NCI-H1092 (cell line): Measurements from ENCODE around the gene CERS1.

ENCODE experiments used
- DNase-seq: peaks from one replicate; lab custom pipeline; 2025; lab: John Stamatoyannopoulos, UW

The CERS1 gene

DNA sequence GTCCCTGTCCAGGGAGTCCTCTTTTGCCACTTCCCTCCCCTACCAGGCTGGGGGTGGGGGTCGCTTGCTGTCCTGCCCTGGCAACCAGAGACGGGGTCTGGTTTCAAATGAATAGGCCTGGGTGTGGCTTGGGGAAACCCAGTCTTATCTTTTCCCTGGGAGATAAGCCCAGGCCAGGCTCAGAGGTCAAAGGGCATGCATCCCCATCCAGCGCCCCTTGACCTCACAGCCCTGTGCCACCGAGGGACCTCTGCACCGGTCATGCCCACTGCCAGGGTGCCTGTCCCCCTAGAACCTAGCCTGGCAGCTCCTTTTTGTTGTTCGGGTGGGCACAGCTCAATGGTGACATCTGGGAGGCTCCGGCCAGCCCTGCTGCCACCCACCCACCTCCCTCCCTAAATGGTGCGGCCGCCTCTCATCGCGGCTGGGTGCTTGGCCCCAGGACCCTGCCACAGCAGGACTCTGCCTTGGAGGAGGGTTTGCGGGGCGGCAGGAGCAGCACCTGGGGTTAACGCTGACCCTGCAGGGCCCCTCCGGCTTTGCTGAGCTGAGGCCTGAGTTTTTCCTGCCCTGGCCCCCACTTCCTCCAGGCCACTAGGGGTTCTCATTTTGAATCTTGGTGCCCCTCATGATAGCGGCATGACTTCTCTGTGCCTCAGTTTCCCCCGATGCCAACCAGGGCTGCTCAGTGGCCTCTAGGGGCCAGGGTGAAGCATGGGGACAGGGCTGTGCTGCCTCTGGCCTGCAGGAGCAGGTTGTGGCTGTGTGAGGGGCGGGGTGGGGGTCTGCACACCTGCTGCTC, 2.9 kb upstream of the CERS1 start:
- no peak for DNase-seq

GRCh38 chr19:18898081-18898606, 2.2 kb upstream of the CERS1 start:
- DNase-seq, result no peak

DNA sequence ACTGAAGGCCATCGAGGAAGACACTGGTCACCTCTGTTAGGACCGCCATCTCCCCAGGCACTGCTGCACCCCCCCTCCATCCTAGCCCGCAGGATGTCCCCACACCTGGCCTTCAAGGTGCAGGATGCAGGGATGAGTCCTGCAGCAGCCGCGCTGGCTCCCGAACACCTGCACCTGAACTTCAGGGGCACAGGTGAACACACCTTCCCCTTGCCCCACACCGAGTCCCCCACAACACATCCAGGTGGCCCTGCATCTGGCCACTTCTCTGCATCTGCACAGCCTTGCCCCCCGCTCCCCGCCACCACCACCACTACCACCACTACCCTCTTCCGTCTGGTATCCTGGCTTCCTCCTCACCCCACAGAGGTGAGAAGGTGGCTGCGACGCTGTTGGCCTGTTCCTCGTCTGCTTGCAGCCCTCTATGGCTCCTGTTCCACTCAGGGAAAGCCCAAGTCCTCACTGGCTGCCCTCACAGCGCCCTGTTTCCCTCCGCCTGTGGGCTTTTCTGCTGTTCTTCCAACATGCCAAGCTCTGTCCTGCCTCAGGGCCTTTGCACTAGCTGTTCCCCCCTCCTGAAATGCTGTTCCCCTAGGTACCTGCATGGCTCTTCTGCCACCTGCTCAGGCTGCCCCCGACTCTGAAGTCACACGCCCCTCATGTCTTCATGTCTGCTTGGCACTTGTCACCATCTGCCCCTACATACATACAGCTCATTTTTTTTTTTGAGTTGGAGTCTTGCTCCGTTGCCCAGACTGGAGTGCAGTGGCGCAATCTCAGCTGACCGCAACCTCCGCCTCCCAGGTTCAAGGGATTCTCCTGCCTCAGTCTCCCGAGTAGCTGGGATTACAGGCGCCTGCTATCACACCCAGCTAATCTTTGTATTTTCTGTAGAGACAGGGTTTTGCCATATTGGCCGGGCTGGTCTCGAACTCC, 1.4 kb upstream of the CERS1 start:
- no peak for DNase-seq

- no peak for DNase-seq
Measured at GRCh38 chr19:18896421-18896841, 473 bp upstream of the CERS1 start.

GRCh38 chr19:18895038-18895823, 727 bp downstream of the CERS1 start:
- no peak for DNase-seq

DNA sequence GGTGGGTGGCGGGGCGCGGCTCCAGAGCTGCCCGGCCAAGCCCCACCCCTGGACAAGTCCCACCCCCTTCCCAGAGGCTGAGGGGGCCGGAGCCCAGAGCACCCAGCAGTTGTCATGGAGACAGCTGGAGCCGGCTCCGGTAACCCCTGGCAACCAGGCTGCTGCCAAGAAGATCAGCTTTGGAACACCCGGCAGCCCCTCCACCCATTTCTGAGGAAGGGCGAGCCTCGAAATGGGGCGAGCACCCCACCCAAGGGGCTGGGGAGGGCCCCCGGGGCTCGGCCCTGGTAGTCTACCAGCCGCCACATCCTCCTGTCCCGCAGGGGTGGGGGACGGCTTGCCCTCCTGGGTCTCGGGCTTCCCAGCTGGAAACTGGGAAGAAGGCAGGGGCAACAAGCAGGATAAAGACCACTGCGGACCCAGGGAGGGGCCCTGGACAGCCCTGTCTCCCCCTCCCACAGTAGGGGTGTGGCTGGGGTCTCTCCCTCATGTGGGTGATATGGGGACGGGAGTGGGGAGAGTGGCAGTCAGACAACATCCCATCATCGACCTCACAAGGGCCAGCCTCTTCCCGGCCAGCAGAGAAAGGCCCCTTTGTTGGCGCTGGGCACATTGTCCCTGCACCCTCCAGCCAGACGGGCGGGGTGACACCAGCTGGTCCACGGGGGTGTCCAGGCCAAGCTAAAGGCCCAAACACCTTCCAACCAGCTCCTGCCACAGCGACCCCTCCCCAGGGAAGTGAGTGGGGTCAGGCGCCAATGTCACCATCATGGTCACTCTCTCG, 1.5 kb downstream of the CERS1 start:
- DNase-seq, result peak; percentile 69

DNA sequence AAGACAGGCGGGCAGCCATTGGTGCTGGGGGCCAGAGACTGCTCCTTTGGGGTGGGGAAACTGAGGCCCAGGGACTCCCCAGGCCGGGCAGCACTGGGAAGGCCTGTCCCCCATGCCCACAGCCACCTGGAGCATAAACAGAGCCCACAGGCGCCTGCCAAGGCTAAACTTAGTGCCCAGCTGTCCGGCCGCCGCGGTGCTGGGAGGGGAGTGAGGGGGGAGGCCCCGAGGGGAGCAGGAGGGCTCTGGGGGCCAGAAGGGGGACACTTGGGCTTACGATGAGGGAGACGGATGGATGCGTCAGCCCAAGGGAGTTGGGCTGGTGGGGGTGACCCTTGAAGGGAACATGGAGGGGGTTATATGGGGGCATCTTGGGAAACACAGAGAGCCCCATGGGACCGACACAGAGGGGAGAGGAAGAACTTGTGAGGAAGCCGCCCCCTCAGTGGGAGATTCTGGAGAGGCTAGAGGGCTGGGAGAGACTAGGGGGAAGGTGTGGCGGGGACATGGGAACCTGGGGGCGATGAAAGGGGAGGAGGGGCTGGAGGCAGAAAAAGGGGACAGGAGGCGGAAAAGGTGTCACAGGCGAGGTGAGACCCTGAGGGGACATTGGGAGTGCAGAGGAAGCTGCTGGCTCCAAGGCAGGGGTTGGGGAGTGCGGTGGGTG, 2.2 kb downstream of the CERS1 start:
- no peak for DNase-seq

DNA sequence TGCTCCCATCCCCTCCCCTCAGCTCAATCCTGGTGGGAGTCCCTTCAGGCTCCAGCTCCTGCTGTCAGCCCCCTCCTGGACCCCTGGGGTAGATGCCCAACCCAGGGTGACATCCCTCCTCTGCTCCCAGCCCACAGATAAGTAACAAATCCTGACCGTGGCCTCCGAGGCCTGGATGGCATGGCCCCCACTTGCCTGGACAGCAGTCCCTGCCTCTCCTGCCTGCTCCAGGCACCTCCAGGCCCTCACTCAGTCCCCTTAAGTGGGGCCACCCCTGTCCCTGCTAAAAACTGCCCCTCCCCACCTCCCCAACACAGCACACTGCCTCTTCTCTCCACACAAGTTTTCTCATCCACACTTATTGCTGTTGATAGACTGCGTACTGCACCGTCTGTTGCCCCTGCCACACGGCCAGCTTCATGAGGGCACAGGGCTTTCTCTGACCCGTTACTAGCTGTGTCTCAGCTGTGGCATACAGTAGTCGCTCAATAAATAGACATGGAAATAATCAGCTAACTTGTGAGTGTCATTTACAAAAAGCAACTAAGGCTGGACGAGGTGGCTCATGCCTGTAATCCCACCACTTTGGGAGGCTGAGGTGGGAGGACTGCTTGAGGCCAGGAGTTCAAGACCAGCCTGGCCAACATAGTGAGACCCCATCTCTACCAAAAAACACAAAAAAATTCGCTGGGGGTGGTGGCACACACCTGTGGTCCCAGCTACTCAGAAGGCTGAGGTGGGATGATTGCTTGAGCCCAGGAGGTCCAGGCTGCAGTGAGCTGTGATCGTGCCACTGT, 5.8 kb downstream of the CERS1 start:
- no peak for DNase-seq

DNA sequence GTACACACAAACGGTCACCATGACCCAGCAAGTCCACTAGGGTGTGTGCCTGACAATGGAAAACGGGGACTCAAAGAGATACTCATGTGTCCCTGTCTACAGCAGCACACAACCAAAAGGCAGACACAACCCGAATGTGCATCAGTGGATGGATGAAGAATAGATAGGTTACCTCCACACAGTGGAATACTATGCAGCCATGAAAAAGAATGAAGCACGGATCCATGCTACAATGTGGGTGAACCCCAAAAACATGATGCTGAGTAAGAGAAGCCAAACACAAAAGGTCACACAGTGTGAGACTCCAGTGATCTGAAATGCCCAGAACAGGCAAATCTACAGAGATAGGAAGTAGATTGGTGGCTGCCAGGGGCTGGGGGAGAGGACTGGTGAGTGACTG, 9.0 kb downstream of the CERS1 start:
- DNase-seq, result no peak

DNA sequence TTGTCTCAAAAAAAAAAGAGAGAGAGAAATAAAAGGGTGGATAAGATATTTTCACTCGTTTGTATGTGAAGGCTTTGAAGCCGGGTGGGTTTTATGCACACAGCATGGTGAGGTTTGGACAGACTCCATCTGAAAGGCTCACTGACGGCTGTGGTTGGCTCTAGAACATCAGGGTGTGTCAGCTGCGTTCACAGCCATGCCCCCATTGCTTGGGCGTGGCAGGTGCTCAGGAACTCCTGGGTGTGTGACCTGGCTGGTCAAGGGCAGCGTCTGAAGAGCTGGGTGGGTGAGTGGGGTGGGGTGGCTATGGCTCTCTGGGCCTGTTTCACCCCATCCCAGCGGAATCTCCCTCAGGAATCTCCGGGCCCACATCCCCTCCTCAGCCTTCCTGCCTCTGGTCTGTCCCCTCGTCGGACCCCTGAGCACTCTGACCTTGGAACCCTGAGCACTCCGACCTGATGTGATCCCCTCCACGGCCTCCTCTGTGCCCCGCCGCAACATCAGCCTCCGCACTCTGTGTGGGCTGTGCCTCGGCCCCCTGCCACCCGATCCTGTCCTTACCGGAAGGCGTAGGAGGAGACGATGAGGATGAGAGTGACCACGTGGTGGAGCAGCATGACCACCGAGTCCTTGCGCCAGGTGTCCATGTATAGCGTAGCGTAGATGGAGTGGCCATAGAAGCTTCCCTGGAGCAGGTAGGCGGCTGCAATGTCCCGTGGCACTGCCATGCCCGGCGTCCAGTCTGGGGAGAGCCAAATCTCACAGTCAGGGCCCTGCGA, 12.2 kb downstream of the CERS1 start:
- no peak for DNase-seq

- DNase-seq, result no peak
Measured at GRCh38 chr19:18881491-18881890, 14.5 kb downstream of the CERS1 start.

DNA sequence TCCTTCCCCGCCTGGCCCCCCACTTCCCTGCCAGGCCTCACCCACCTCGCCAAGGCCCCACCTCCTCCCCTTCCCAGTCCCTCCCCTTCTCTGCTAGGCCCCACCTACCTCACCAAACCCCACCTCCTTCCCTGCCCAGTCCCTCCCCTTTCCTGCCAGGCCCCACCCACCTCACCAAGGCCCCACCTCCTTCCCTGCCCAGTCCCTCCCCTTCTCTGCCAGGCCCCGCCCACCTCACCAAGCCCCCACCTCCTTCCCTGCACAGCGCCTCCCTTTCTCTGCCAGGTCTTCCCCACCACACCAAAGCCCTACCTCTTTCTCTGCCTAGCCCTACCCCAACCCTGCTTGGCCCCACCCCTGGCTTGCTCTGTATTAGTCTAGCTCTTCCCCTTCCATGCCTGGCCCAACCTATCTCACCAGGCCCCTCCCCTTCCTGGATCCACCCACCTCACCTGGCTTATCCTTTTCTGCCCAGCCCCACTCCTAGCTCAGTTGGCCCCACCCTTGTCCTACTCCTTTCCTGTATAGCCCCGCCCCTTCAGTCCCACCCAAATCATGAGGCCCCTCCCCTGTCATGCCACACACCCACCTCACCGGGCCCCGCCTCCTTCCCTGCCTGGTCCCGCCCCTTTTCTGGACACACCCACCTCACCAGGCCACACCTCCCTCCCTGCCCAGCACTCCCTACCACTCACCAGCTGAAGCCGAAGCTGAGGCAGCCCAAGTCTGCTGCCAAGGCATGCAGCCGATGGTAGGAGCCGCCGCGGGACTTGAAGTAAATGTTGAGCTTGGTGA, 16.2 kb downstream of the CERS1 start:
- no peak for DNase-seq

GRCh38 chr19:18878858-18879578, 16.9 kb downstream of the CERS1 start:
- DNase-seq, result no peak

DNA sequence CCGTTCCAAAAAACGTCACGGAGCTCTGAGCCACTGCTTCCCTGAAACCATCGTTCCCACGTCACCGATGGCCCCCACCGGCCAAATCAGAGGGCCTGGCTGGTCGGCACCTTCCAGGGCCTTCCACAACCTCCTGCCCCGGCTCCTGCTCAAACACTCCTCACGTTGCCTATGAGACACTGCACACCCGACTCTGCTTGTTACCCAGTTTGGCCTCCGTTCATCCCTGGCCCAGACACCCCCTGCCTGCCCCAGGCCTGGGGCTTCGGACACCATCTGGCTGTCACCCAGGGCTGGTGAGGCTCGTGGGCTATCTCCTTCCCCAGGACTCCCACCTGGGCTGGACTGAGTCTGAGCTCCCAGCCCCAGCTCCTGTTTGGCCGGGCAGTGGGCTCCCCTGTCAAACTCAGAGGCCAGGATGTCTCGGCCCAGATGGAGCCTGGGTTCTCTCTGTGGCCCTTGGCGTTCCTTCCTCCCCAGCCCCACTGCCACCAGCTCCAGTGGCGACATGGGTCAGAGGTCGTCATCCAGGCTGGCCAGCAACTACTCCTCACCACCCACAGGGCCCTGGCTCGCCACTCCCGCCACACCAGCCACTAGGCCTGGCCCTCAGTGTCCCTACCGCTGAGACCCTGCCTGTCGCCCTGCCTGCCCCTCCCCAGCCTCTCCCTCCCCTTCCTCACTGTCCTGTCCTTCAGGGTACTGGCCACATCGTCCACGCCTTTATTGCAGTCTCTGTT, 17.7 kb downstream of the CERS1 start:
- no peak for DNase-seq

- DNase-seq, result no peak
Measured at GRCh38 chr19:18876865-18877264, 19.1 kb downstream of the CERS1 start.

DNA sequence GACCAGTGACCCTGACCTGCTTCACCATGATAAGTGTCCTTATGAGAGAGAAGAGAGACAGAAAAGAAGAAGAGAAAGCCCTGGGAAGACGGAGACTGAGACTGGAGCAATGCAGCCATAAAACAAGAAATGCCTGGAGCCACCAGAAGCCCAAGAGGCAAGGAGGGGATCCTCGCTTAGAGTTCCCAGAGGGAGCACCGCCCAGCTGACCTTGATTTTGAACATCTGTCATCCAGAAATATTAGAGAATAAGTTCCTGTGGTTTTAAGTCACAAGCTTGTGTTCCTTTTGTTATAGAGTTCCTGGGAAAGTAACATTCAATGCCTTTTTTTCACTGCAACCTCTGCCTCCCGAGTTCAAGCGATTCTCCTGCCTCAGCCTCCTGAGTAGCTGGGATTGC, 20.2 kb downstream of the CERS1 start:
- DNase-seq, result no peak

- no peak for DNase-seq
Measured at GRCh38 chr19:18871543-18871942, 24.4 kb downstream of the CERS1 start.
